ENCODE results near the gene HK3.

HK3 gene

DNA sequence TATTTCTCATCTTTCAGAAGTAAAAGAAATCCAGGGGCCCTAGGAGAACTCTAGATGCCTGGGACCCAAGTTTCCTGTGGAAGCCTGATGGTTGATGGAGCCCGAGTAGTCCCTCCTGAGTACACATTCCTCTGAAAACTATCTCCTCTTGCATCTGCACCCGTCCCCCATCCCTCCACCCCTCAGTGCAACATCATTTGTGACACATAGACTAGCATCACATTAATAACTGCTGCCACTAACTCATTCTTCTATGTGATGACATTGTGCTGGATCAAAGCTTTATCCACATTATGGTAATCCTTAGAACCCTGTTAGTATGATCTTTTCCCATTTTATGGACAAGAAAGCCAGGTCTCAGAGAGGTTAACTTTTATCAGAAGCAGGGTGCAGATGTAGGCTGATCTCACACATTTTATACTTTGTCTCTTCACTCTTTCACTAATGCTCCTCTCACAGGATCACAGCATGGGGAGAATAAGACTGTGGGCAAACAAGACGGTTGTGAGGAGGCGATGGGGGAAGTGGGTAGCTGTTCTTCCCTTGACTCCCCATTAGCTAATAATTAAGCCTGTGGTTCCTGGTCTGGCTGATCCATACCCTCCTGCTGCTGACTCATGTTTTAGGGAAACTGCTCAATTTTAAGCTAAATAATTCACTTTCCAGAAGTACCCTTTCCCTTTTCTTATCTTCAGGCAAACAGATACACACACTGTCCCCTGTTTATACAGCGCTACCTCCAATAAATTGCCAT lies 3.9 kb upstream of the HK3 start:
- Histone ChIP-seq H3K9ac (ENCODE audit: low read length) (no peak overlapping the region), H3K27me3 (ENCODE audit: insufficient read depth, low read length) (no peaks in the 10 kb centered on the region), H3K23ac (ENCODE audit: low read length) (no peak overlapping the region), H2BK12ac (ENCODE audit: low read length) (no peak overlapping the region), H3K79me2 (ENCODE audit: control insufficient read depth, insufficient read depth, low read length, poor library complexity) (no peaks in the 10 kb centered on the region), H3K18ac (ENCODE audit: low read length) (no peak overlapping the region), H2BK5ac (ENCODE audit: low read depth, low read length, poor library complexity) (no peak overlapping the region), H2AK5ac (ENCODE audit: low read length) (no peak overlapping the region), H3K36me3 (ENCODE audit: control insufficient read depth in 1 of 2, insufficient read depth in 2 of 2, low read length in 2 of 2) (peaks cover 5 to 28% of the 10 kb centered on the region in 2 experiments), H4K8ac (ENCODE audit: low read depth, low read length) (no peak overlapping the region), H3K79me1 (ENCODE audit: low read length) (no peaks in the 10 kb centered on the region), H3K27ac (ENCODE audit: low read depth, low read length) (no peak overlapping the region), H3K9me3 (ENCODE audit: insufficient read depth, low read depth, low read length) (no peaks in the 10 kb centered on the region), H2BK120ac (ENCODE audit: insufficient read depth, low read length, poor library complexity) (no peak overlapping the region), H3K14ac (ENCODE audit: low read length) (no peak overlapping the region), H4K91ac (ENCODE audit: low read depth, low read length) (no peak overlapping the region), H3K4me2 (ENCODE audit: low read length) (no peak overlapping the region), H2AFZ (ENCODE audit: insufficient read depth, low read length, poor library complexity) (no peak overlapping the region), H3K4me1 (ENCODE audit: control insufficient read depth in 1 of 2, insufficient read depth in 2 of 2, low read length in 2 of 2) (no peaks in the 10 kb centered on the region), H3K4ac (ENCODE audit: low read depth, low read length) (no peak overlapping the region), H4K12ac (ENCODE audit: low read depth, low read length) (no peak overlapping the region), H3K4me3 (ENCODE audit: low read depth, low read length) (no peak overlapping the region)
- WGBS (ENCODE audit: extremely low coverage, insufficient coverage, insufficient read length): no CpG with 5 or more reads among the region's 5 CpGs
- no peak for DNase-seq

DNA sequence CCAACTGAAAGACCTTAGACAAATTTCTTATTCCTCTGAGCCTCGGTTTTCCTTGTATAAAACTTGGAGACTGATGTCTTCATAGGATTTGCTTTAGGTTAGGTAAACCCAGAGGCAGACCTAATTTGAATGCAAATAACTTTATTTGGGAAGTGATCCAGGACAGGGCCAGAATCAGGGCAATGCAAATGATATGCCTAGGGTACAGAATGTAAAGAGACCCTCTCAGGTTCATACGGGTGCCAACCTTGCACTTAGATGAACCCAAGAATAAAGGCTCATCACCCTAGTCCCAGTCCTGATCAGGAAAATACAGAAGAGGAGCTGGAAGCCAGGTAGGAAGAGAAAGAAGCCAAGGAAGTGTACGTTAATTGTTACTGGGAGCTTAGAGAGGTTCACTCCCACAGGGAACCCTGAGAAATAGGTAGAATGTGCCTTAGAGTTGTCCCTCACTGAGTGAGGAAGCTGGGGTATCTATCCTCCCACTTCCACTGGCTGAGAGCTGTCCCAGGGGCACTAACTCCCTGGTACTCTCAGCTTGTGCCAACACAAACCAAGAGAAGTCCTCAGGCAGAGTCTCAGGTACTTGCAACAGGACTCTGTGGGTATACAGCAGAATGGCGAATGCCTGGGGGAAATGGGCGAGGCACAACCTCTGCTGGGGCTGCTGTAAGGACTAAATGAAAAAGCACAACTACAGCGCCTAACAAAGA lies 3.1 kb upstream of the HK3 start:
- Histone ChIP-seq H3K14ac (ENCODE audit: low read length) (no peak overlapping the region), H3K9me3 (ENCODE audit: insufficient read depth, low read depth, low read length) (no peaks in the 10 kb centered on the region), H4K8ac (ENCODE audit: low read depth, low read length) (no peak overlapping the region), H4K12ac (ENCODE audit: low read depth, low read length) (no peak overlapping the region), H2BK120ac (ENCODE audit: insufficient read depth, low read length, poor library complexity) (no peak overlapping the region), H3K4me3 (ENCODE audit: low read depth, low read length) (no peak overlapping the region), H3K23ac (ENCODE audit: low read length) (no peak overlapping the region), H3K9ac (ENCODE audit: low read length) (no peak overlapping the region), H2BK5ac (ENCODE audit: low read depth, low read length, poor library complexity) (no peak overlapping the region), H2AK5ac (ENCODE audit: low read length) (no peak overlapping the region), H3K4me2 (ENCODE audit: low read length) (no peak overlapping the region), H2AFZ (ENCODE audit: insufficient read depth, low read length, poor library complexity) (no peak overlapping the region), H4K91ac (ENCODE audit: low read depth, low read length) (no peak overlapping the region), H3K18ac (ENCODE audit: low read length) (no peak overlapping the region), H3K27ac (ENCODE audit: low read depth, low read length) (no peak overlapping the region), H3K79me1 (ENCODE audit: low read length) (no peaks in the 10 kb centered on the region), H3K4me1 (ENCODE audit: control insufficient read depth in 1 of 2, insufficient read depth in 2 of 2, low read length in 2 of 2) (no peaks in the 10 kb centered on the region), H2BK12ac (ENCODE audit: low read length) (no peak overlapping the region), H3K27me3 (ENCODE audit: insufficient read depth, low read length) (no peaks in the 10 kb centered on the region), H3K36me3 (ENCODE audit: control insufficient read depth in 1 of 2, insufficient read depth in 2 of 2, low read length in 2 of 2) (peaks cover 5 to 28% of the 10 kb centered on the region in 2 experiments), H3K79me2 (ENCODE audit: control insufficient read depth, insufficient read depth, low read length, poor library complexity) (no peaks in the 10 kb centered on the region), H3K4ac (ENCODE audit: low read depth, low read length) (no peak overlapping the region)
- WGBS (ENCODE audit: extremely low coverage, insufficient coverage, insufficient read length): no CpG with 5 or more reads among the region's 6 CpGs
- no peak for DNase-seq

DNA sequence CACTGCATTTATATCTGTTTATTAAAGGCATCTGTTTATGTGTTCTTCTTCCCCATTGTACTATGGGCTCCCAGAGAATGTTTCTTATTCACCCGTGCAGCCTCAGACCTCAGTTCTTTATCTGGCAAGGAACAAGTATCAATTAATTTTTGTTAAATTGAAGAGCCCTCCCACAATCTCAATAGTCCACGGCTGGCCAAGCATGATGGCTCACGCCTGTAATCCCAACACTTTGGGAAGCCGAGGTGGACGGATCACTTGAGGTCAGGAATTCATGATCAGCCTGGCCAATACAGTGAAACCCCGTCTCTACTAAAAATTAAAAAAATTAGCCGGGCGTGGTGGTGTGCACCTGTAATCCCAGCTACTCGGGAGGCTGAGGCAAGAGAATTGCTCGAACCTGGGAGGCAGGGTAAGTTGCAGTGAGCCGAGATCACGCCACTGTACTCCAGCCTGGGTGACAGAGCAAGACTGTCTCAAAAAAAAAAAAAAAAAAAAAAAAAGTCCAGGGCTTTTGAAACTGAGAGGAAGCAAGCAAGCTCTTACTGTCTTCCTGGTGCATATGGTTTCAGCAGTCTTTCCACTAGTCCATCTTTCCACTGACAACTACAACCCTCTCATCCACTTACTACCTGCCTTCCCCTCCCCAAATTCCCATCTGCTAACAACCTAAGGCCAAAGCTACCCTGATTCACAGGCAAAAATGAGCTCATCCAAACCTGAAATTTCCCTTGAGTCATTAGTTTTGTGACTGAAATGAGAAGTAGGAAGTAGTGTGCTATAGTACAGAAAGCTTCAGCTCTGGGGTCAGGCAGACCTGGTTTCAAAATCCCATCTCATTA lies 2.3 kb upstream of the HK3 start:
- H4K8ac ChIP-seq (ENCODE audit: low read depth, low read length): no peak overlapping the region
- no peak overlapping the region for H2BK5ac ChIP-seq (ENCODE audit: low read depth, low read length, poor library complexity)
- H3K18ac ChIP-seq (ENCODE audit: low read length): no peak overlapping the region
- H3K27ac ChIP-seq (ENCODE audit: low read depth, low read length): no peak overlapping the region
- H2BK12ac ChIP-seq (ENCODE audit: low read length): no peak overlapping the region
- no peak overlapping the region for H2AFZ ChIP-seq (ENCODE audit: insufficient read depth, low read length, poor library complexity)
- no peaks in the 10 kb centered on the region for H3K79me1 ChIP-seq (ENCODE audit: low read length)
- H3K4me1 ChIP-seq (ENCODE audit: control insufficient read depth in 1 of 2, insufficient read depth in 2 of 2, low read length in 2 of 2): no peaks in the 10 kb centered on the region
- no peak overlapping the region for H3K14ac ChIP-seq (ENCODE audit: low read length)
- H3K27me3 ChIP-seq (ENCODE audit: insufficient read depth, low read length): no peaks in the 10 kb centered on the region
- WGBS (ENCODE audit: extremely low coverage, insufficient coverage, insufficient read length): no CpG with 5 or more reads among the region's 12 CpGs
- no peak overlapping the region for H2BK120ac ChIP-seq (ENCODE audit: insufficient read depth, low read length, poor library complexity)
- no peak overlapping the region for H4K12ac ChIP-seq (ENCODE audit: low read depth, low read length)
- peaks cover 3 to 22% of the 10 kb centered on the region in 2 experiments for H3K36me3 ChIP-seq (ENCODE audit: control insufficient read depth in 1 of 2, insufficient read depth in 2 of 2, low read length in 2 of 2)
- no peak overlapping the region for H2AK5ac ChIP-seq (ENCODE audit: low read length)
- H3K23ac ChIP-seq (ENCODE audit: low read length): no peak overlapping the region
- no peak overlapping the region for H3K4me3 ChIP-seq (ENCODE audit: low read depth, low read length)
- H3K4me2 ChIP-seq (ENCODE audit: low read length): no peak overlapping the region
- H4K91ac ChIP-seq (ENCODE audit: low read depth, low read length): no peak overlapping the region
- H3K9ac ChIP-seq (ENCODE audit: low read length): no peak overlapping the region
- no peak overlapping the region for H3K4ac ChIP-seq (ENCODE audit: low read depth, low read length)
- no peaks in the 10 kb centered on the region for H3K79me2 ChIP-seq (ENCODE audit: control insufficient read depth, insufficient read depth, low read length, poor library complexity)
- H3K9me3 ChIP-seq (ENCODE audit: insufficient read depth, low read depth, low read length): no peaks in the 10 kb centered on the region
- peak; percentile 22 to 44 for DNase-seq

DNA sequence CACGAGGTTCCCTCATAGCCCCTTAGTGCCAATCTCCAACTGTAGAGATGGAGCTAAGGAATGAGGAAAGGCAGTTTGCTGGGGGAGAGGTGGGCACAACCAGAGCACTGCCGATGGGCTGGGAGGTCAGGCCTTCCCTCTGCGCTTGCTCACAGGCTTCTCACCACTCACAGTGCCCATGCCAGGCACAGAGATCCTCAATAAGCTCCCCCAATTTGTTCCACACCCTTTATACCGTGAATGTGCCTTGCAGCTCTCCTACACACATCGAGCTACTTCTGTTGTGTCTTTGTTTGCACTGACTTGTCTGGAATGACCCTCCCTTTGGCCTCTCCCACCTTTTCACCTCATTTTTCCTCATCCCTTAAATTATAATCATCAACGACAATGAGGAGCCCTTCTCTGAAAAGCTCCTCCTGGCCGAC lies 1.6 kb upstream of the HK3 start:
- H3K23ac ChIP-seq (ENCODE audit: low read length): peak overlapping the region; percentile 20
- no peak for DNase-seq
- no peak overlapping the region for H2BK120ac ChIP-seq (ENCODE audit: insufficient read depth, low read length, poor library complexity)
- no peak overlapping the region for H3K9ac ChIP-seq (ENCODE audit: low read length)
- no peak overlapping the region for H3K4me3 ChIP-seq (ENCODE audit: low read depth, low read length)
- no peak overlapping the region for H3K14ac ChIP-seq (ENCODE audit: low read length)
- no peak overlapping the region for H2BK12ac ChIP-seq (ENCODE audit: low read length)
- H3K4ac ChIP-seq (ENCODE audit: low read depth, low read length): no peak overlapping the region
- H2BK5ac ChIP-seq (ENCODE audit: low read depth, low read length, poor library complexity): no peak overlapping the region
- no peak overlapping the region for H3K4me2 ChIP-seq (ENCODE audit: low read length)
- H4K8ac ChIP-seq (ENCODE audit: low read depth, low read length): no peak overlapping the region
- WGBS (ENCODE audit: extremely low coverage, insufficient coverage, insufficient read length): no CpG with 5 or more reads among the region's 7 CpGs
- no peak overlapping the region for H3K18ac ChIP-seq (ENCODE audit: low read length)
- H2AK5ac ChIP-seq (ENCODE audit: low read length): no peak overlapping the region
- H3K36me3 ChIP-seq (ENCODE audit: control insufficient read depth in 1 of 2, insufficient read depth in 2 of 2, low read length in 2 of 2): peaks cover 1 to 16% of the 10 kb centered on the region in 2 experiments
- no peak overlapping the region for H4K91ac ChIP-seq (ENCODE audit: low read depth, low read length)
- no peaks in the 10 kb centered on the region for H3K27me3 ChIP-seq (ENCODE audit: insufficient read depth, low read length)
- H3K4me1 ChIP-seq (ENCODE audit: control insufficient read depth in 1 of 2, insufficient read depth in 2 of 2, low read length in 2 of 2): no peaks in the 10 kb centered on the region
- H3K79me1 ChIP-seq (ENCODE audit: low read length): no peaks in the 10 kb centered on the region
- no peak overlapping the region for H4K12ac ChIP-seq (ENCODE audit: low read depth, low read length)
- no peak overlapping the region for H2AFZ ChIP-seq (ENCODE audit: insufficient read depth, low read length, poor library complexity)
- no peak overlapping the region for H3K27ac ChIP-seq (ENCODE audit: low read depth, low read length)
- no peaks in the 10 kb centered on the region for H3K9me3 ChIP-seq (ENCODE audit: insufficient read depth, low read depth, low read length)
- H3K79me2 ChIP-seq (ENCODE audit: control insufficient read depth, insufficient read depth, low read length, poor library complexity): no peaks in the 10 kb centered on the region

Measured in trophoblast cell (in vitro differentiated cells and primary cell).